GM21381 (cell line): ENCODE data around the gene RPS16.

Experiments
- ATAC-seq: cut with Tn5 transposase; IDR thresholded peaks from one replicate; pipeline ENCODE4 v1.9.1; 2021; ENCODE audit warnings: mild to moderate bottlenecking, moderate library complexity; ENCODE audit not compliant: unreplicated experiment

Gene RPS16

DNA sequence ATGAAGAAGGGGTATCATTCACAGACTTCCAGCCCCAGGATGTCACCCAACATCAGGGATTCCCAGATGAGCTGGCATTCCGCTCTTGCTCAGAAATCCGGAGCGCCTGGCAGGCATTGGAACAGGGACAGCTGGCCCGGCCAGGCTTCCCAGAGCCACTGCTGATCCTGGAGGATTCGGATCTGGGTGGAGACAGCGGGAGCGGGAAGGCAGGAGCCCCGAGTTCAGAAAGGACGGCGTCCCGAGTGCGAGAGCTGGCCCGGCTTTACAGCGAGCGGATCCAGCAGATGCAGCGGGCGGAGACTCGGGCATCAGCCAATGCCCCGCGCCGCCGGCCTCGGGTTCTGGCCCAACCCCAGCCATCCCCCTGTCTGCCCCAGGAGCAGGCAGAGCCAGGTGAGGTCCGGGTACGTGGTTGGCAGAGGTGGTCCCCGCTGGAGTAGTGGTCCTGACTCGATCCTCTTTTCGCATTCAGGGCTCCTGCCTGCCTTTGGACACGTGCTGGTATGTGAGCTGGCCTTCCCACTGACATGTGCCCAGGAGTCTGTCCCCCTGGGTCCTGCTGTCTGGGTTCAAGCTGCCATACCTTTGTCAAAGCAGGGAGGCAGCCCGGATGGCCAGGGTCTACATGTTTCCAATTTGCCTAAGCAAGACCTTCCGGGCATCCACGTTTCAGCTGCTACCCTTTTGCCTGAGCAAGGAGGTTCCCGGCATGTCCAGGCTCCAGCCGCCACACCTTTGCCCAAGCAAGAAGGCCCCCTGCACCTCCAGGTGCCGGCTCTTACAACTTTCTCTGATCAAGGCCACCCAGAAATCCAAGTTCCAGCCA is 12.3 kb downstream of the RPS16 start:
- no peak for ATAC-seq

DNA sequence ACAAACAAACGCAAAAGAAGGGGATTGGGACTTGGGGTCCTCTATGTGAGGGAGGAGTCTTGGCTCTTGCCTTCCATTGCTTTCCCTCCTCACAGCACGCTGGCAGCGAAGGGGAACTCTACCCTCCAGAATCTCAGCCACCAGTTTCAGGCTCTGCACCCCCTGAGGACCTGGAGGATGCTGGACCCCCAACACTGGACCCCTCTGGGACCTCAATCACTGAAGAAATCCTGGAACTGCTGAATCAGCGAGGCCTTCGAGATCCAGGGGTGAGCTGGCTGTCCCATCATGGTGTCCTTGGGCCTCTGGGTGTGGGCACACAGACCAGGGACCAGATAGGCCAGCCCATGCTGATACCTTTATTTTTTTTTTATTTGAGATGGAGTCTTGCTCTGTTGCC is 13.7 kb downstream of the RPS16 start:
- no peak for ATAC-seq

DNA sequence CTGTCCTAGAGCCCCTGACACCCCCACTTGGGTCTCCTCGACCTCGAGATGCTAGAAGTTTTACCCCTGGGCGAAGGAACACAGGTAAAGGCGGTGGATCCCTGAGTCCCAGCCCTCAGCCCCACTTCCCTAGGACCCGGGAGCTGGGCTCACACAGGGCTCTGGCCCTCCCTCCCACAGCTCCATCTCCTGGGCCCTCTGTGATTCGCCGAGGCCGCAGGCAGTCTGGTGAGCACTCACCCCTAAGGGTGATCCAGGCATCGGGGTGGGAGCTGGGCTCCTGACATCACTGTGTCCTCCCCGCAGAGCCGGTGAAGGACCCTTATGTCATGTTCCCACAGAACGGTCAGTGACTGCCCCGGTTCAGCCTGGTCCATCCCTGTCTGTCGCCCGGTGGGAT is 15.0 kb downstream of the RPS16 start:
- no peak for ATAC-seq

DNA sequence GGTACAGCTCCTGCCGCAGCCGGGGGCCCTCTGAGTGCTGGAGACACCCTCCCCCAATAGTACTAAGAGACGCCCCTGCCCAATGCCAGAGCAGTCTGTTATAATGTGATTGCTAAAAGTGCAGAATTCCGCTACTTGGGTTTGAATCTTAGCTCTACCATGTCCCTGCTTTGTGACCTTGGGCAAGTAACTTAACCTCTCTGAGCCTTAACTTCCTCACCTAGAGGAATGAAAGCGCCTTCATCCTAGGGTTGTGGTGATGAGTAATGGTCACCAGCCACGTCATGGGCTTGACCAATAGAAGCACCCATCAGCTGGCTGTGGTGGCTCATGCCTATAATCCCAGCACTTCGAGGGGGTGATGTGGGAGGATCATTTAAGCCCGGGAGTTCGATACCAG is 16.7 kb downstream of the RPS16 start:
- ATAC-seq, result no peak

DNA sequence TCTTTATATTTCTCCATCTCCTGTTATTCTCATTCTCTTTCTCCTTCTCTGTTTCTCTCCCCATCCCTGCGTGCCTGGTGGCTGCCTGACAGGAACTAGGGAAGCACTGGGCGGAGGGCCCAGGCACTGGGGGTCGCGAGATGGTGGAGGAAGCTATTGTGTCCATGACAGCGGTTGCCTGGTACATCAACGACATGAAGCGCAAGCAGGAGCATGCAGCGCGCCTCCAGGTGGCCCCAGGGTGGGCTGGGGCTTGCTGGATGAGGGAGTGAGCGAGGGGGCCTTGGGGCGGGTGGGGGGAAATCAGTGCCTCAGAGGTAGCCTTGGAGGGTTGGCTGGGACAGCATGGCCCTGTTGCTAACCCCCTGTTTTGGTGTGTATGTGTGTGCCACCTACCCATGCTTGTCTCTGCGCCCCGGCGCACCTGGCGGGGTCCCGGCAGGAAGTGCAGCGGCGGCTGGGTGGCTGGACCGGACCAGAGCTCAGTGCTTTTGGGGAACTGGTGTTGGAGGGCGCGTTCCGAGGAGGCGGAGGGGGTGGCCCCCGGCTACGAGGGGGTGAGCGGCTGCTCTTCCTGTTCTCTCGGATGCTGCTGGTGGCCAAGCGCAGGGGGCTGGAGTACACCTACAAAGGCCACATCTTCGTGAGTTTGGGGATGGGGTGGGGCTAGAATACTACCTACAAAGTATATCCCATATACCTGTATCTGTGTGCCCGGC is 18.1 kb downstream of the RPS16 start:
- ATAC-seq, result no peak

DNA sequence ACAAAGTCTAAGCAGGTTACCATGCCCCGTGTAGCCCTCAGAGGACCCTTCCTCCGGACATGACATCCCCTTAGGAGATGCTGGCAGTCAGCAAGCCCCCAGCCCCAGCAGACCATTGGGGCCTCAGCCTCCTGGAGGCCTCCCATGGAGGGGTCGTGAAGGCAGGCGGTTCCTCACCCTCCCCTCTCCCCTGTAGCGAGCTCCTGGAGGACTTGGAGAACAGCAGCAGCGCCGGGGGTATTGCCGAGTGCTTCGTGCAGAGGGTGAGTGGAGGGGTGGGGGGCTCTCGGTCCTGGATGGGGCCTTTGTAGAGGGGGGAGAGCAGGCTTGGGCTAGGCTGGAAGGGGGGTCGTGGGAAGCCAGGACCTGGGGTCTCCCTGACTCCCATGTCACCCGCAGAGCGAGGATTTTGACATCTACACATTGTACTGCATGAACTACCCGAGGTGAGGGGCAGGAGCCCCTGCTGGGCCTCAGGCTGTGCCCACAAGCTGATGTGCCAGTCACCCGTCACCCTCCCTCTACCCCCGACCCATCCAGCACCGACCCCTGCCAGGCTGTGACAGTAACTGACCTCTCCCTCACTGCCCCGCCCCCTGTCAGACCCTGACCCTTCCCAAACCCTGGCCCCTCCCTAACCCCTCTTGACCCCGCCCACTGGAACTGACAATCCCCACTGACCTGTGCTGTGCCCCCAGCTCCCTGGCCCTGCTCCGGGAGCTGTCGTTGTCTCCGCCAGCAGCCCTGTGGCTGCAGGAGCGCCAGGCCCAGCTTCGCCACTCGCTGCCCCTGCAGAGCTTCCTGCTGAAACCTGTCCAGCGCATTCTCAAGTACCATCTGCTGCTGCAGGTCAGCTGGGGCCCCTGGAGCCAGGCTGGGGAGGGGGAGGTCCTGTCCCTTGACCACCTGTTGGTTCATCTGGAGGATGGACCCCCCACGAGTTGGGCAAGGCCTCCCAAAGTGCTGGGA is 19.3 kb downstream of the RPS16 start:
- ATAC-seq, result no peak

DNA sequence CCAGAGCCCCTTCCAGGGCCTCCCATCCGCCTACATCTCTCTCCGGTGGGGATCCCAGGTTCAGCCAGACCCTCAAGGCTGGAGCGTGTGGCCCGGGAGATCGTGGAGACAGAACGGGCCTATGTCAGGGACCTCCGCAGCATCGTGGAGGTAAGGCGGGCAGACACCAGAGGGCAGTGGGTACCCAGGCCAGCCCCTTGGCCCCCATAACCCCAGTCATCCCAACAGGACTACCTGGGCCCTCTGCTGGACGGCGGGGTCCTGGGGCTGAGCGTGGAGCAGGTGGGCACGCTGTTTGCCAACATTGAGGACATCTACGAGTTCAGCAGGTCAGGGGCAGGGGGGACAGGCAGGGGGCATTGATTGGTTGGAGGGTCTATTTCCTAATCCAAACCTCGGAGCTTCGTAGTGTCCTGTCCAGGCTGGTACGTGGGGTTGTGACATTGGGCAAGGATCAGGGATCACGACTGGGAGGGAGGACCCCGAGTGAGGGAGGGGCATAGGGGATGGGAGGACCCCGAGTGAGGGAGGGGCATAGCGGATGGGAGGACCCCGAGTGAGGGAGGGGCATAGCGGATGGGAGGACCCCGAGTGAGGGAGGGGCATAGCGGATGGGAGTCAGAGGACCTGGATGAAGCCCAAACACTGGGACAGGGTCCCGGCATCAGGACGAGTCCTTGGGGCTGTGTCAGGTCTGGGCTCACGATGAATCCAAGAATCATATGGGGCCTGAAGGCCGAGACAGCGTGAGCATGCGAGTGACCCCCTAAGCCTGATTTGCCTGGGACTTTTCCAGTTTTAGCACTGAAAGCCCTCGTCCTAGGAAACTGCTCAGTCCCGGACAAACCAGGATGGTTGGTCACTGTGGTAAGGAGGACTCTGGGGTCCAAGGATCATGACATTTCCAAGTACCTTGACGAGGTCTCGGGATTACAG is 20.4 kb downstream of the RPS16 start:
- ATAC-seq, result no peak

DNA sequence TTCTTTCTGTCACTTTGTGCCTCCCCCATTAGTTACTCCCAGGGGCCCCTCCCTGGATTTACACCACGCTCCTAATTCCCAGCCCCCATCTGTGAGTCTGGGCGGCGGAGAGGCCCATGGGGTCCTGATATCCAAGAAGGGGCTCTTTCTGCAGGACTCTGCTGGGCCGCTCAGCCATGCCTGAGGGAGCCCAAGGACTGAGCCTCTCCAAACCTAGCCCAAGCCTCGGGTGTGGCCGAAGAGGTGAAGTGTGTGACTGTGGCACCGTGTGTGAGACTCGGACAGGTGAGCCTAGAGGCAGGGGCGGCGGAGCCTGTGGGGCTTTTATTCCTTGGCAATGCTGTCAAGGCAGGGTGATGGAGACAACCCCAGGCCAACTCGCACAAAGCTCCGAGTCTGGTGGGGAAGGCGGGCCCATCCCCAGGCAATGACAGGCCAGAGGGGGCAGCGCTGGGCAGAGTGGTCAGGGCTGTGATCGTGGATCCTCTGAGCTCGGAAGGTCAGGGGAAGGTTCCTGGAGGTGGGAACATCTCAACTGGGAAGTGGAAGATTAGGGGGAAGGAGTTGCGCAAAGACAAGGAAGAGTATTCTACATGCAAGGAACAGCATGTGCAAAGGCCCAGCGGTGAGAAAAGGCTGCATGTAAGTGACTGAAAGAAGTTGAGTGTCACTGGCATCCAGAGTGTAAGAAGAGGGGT is 21.7 kb downstream of the RPS16 start:
- ATAC-seq, result no peak

DNA sequence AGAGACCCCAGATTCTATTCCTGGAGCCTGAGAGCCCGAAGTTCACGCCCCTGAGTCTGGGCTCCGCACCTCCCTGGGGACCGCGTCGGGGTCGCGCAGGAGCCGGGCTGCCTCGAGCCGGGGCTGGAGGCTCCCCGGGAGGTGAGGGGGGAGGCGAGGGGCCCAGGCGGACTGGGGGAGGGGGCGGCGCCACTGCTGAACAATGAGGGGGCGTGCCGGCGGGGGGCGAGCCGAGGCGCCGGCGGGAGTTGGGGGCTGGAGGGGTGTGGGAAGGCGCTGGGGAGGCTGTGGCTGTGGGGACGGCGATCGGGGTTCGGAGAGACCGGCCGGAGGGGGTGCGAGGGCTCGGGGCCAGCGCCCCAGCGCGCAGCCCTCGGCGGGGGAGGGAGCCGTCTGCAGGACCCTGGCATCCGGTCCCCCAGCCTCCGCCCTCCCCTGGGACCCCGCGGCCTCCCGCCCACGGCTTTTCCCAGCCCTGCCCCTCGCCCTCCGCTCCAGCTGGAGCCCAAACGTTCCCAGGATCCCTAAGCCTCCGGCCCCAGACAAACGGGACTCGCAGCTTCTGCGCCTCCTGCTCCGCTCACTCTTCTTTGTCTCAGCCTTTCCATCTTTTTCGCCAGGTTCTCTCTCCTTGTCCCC is 22.4 kb downstream of the RPS16 start:
- ATAC-seq, result no peak

DNA sequence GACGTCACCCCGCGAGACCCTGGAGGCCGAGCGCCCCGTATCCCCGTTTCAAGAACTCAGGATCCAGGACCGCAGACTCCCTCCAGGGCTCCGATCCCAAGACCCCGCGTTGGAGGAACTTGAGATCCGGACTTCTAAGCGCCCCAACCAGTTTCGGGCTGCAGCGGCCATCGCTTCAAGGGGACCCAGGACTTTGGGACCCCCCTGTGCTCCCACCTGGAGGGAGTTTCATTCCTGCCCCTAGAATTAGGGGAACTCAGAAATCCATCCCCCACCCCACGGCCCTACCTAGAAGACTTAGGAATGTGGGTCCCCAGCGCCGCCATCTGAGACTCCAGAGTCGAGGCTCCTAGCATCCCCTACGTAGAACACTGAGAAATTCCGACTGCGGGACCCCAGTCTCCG is 22.9 kb downstream of the RPS16 start:
- no peak for ATAC-seq

DNA sequence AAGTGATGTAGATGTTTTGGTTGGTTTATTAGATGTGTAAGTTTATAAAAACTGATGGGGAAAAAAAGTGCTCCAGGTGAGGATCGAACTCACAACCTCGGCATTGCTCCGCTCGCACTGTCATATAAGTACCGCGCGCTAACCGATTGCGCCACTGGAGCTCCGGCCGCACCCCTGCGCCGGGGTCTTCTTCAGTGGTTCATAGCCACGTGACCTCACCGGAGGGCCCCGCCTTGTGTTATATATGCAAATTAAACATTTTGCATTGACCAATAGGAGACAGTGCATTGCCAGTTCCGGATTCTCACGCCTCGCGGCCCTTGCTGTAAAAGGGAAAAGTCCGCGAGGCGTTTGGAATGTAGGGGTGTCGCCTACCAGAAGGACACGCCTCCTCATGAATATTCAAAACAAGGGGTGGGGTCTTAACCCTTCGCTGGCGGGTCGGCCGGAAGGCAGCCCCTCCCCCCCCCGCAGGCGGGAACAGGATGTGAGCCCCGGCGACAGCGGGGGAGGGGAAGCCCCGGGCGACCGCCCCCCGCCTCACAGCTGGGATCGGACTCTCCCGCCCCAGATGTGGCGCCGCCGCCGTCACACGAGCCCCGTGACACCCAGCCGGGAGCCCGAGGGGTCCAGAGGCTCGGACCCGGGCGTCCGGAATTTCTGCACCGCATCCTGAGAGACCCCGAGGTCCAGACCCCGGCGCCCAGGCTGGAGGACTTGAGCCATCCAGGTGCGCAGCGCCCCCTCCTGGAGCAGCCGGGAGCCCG is 23.5 kb downstream of the RPS16 start, which contains the start of gene PLEKHG2:
PLEKHG2 (plus strand) TSS at position 570 of the 767 bp plus-strand sequence. CDS start 1,418 bp downstream, outside the sequence.
- ATAC-seq, result peak; percentile 46

DNA sequence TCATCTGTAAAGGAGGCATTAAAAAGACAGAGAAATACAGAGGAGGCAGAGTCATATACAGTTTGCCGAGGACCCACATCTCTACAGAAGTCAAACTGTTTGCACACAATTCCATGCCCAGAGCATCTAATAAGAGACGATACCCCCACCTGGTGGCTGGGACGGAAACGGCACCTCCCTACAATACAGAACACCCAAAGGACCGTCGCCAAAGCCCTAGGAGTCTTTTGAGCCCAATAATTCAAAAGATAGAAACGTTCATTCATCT is 24.0 kb downstream of the RPS16 start:
- ATAC-seq, result peak; percentile 18

DNA sequence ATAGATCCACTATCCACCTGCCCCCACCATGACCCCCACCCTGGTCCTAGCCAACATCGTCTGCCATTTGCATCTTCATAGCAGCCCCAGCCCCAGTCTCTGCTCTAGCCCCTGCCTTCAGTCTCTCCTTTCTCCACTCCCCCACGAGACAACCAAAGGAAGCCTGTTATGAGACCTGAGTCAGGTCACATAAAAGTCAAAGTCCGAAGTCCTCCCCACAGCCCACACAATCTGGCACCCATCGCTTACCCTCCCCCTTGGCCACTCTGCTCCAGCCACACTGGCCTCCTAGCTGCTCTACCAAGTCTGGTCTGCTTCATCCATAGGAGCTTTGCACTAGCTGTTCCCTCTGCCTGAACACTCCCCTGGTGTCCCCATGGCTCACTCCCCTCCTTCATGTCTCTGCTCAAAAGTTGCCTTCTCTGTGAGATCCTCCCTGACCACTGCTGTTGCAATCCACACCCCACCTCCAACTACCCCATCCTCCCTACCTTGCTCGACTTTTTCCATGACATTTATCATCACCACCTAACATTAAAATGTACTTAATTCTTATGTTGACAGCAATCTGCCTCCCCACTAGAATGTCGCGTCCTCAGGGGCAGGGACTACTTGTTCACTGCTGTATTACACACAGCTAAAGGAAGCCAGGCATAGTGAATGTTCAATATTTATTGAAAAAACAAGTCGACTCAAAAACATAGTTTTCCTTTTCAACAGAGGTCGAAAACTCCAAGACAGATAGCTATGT is 24.5 kb downstream of the RPS16 start:
- no peak for ATAC-seq

DNA sequence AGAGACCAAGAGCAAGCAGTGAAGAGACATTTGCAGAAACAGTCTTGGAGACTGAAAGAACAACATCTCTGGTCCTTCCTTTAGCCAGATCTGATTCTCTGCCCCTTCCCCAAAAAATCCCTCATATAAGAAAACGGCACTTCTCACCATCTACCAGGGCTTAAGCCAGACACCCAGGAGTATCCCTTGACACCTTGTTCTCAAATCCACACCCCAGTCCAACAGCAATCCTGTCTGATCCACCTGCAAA is 25.0 kb downstream of the RPS16 start:
- no peak for ATAC-seq

DNA sequence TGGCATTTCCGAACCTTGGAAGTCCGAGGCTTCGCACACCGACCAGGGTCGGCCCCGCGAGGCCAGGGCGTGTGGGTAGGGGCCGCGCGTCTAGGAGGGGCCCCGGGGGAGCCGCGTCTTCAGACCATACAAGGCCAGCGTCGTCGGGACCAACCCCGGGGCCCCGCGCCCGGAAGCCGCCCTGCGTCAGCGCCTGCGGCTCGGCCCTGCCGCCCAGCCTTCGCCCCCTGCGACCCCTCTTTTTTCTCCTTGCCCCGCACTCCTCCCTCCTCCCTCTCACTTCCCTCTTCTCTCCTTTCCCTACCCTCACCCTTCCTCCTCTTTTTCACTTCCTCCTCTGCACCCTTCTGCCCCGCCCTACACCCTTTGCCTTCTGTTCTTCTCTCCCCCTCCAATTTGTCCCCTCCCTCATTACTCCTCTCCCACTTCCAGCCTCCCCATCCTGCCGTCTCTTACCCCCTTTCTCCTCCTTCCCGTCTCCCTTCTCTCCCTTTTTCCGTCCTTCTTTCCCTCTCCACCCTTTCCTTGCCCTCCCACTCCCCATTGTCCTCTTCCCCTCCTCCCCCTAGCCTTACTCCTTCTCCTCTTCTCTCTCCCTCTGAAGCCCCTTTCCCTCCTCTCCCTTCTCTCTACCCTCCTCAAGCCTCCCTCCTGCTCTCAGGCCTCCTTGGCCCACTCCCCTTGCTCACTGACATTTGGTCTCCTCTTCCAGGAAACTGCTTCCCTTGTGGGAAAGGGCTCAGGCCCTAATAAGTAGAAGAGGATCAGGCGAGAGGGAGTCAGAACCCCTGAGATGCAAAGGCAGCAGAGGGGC is 25.5 kb downstream of the RPS16 start:
- no peak for ATAC-seq

DNA sequence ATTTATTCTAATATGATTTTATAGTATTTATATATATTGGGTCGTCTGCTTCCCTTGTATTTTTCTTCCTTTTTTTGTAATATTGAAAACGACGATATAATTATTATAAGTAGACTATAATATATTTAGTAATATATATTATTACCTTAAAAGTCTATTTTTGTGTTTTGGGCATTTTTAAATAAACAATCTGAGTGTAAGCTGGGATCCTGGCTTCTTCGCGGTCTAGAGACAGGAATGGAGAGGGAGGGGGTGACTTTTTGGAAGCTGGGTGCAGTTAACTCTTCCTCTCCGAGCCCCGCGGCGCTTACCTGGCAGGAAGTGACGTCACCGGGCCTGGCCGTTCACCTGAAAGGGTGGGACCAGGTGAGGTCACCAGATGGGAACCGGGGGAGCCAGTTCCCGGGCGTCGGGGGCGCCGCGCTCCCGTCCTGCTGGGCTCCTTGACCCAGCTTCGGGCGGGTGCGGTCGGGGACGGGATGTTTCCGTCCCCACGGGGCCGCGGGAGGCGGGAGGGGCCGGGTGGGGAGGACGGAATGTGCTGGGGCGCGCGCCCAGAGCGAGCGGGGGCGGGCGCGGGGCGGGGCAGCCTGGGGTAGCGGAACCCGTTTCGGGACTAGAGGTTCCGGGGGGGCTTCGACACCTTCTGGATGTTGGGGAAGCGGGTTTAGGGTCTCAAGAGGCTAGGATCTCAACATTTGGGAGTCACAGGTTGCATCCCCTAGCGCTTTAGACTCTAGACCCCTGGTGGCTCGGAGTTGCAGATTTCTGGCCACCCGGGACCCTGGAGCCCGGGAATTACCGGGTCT is 26.3 kb downstream of the RPS16 start:
- ATAC-seq, result no peak
